ENCODE results near the gene KRTAP1-1.

GRCh38 chr17:41009301-41009760, 31.9 kb downstream of the KRTAP1-1 start:
- TF ChIP-seq CTCF (IDR thresholded peaks at IDR 0.05; ENCODE audit: low read depth, low read length) (no peak), EZH2phosphoT487 (IDR thresholded peaks at IDR 0.05; ENCODE audit: low read depth) (no peak)

All from OCI-LY3 (cell line).